ENCODE measurements around the gene DENND1B. TPM values are rescaled to one million over a fixed set of nuclear protein-coding genes. Genes with fewer than 3 reads are reported as not detected.

The DENND1B gene
- total and polyA plus RNA-seq, 9 of the 15 experiments (the other 6 are each of a cell fraction or from before 2014, with no cell fraction given), result 2.1 to 12.1 (median 7.5) TPM

- TF ChIP-seq ZBTB9 (CRISPR knock-in tag; IDR thresholded peaks at IDR 0.05), result no peak
- no peak for TF ChIP-seq ZNF699 (CRISPR knock-in tag; IDR thresholded peaks at IDR 0.05; ENCODE audit: insufficient replicate concordance)
- peak in 1 of 2 experiments; percentile 35; a peak in 2 of 4 replicates for TF ChIP-seq MAZ (CRISPR knock-in tag; conservative IDR thresholded peaks at IDR 0.05 in 1 of 2, IDR thresholded peaks at IDR 0.05 in 1 of 2)
- TF ChIP-seq ARID3A (IDR thresholded peaks at IDR 0.05; ENCODE audit: borderline replicate concordance, low read depth, low read length), result 0 out of 2 replicates have a peak, but pooled peaks have one; percentile 30
- TF ChIP-seq DEAF1 (CRISPR knock-in tag; IDR thresholded peaks at IDR 0.05), result peak; percentile 62
- TF ChIP-seq EZH2 (IDR thresholded peaks at IDR 0.05; ENCODE audit: borderline replicate concordance, low read depth, low read length), result no peak
- no peak for TF ChIP-seq CTCFL (IDR thresholded peaks at IDR 0.05; ENCODE audit: borderline replicate concordance, insufficient read depth, low read depth, low read length, poor library complexity, severe bottlenecking)
- no peak for TF ChIP-seq ZBTB43 (CRISPR knock-in tag; IDR thresholded peaks at IDR 0.05)
- 0 out of 2 replicates have a peak, but pooled peaks have one; percentile 37 for TF ChIP-seq TEAD4 (IDR thresholded peaks at IDR 0.05; ENCODE audit: low read length)
- no peak for TF ChIP-seq TEAD4 (CRISPR knock-in tag; IDR thresholded peaks at IDR 0.05; ENCODE audit: borderline replicate concordance)
- TF ChIP-seq RB1 (IDR thresholded peaks at IDR 0.05; ENCODE audit: low read depth), result 0 out of 2 replicates have a peak, but pooled peaks have one; percentile 24
- no peak for TF ChIP-seq MEIS2 (IDR thresholded peaks at IDR 0.05; ENCODE audit: partially characterized antibody)
- no peak for TF ChIP-seq ZNF133 (CRISPR knock-in tag; IDR thresholded peaks at IDR 0.05)
Observed at GRCh38 chr1:197521118-197521739, 254.1 kb downstream of the DENND1B start (continued).
